SH-SY5Y (cell line): ENCODE measurements around the gene ANO7.

Experiments used
- GATA2 ChIP-seq: IDR thresholded peaks from 2 replicates; pipeline ENCODE4 v1.6.1; 2011; ENCODE audit warnings: mild to moderate bottlenecking, low read depth, low read length
- GATA3 ChIP-seq: IDR thresholded peaks from 2 replicates; pipeline ENCODE4 v1.6.1; 2011; ENCODE audit warnings: low read depth, mild to moderate bottlenecking, low read length, moderate library complexity

DNA sequence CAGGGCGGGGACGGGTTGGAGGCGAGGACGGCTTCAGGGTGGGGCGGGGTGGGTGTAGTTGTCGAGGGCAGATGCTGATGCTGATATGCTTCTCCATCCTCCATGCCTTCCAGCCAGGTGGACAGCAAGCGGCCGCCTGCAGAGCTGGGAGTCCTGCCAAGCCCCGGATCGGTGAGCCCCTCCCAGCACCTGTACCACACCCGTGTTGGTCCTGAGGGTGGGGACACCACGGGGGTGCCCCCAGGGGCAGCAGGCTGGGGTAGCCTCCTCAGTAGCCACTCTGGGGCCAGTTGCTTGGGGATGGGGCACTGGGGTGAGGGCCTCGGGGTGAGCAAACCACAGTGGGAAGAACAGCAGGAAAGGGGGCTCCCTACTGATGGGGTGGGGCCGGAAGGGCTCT, 2.6 kb downstream of the ANO7 start:
- TF ChIP-seq GATA3: no peak
- no peak for TF ChIP-seq GATA2
